Upper lobe of left lung (tissue), 6 donors: ENCODE data around the gene IVD. TPM values are rescaled to one million over a fixed set of nuclear protein-coding genes. Genes with fewer than 3 reads are reported as not detected.

Experiments
- ATAC-seq, 2 donors: fragments of 200-7000 bp; cut with Tn5 transposase; one replicate each; pipeline ENCODE4 v1.9.1; 2022; ENCODE audit warnings: mild to moderate bottlenecking in 2 of 2, moderate library complexity in 2 of 2; ENCODE audit not compliant: low FRiP score in 2 of 2
- DNase-seq, 2 donors: peaks; one replicate each; pipeline ENCODE4 v3.0.0-alpha.2; 2019 to 2020
- H3K27ac ChIP-seq, 4 donors: fragments of 200-600 bp; sonication (generic); one replicate each; pipeline ENCODE4 v1.5.1; 2016 to 2019
- H3K27me3 ChIP-seq, 4 donors: fragments of 200-600 bp; sonication (generic); one replicate each; pipeline ENCODE4 v1.5.1; 2017 to 2019
- H3K36me3 ChIP-seq, 4 donors: fragments of 200-600 bp; sonication (generic); one replicate each; pipeline ENCODE4 v1.5.1; 2016 to 2019
- H3K4me1 ChIP-seq, 4 donors: fragments of 200-600 bp; sonication (generic); one replicate each; pipeline ENCODE4 v1.5.1; 2018 to 2019
- H3K4me3 ChIP-seq, 4 donors: fragments of 200-600 bp; sonication (generic); one replicate each; pipeline ENCODE4 v1.5.1; 2017 to 2019; ENCODE audit warnings: mild to moderate bottlenecking in 2 of 4, moderate library complexity in 1 of 4
- H3K9me3 ChIP-seq, 4 donors: fragments of 200-600 bp; sonication (generic); one replicate each; pipeline ENCODE4 v1.5.1; 2018 to 2019
- CTCF ChIP-seq, 6 experiments: fragments of 450-650 bp in 4 of 6; fragments of 200-600 bp in 2 of 6; sonication (generic) in 2 of 6; IDR thresholded peaks; one replicate each; pipeline ENCODE4 v1.5.1; 2016 to 2019; ENCODE audit warnings: antibody characterized with exemption in 6 of 6
- EP300 ChIP-seq, 4 donors: sonication (generic); formaldehyde crosslinking; IDR thresholded peaks; one replicate each; pipeline ENCODE4 v1.5.1; 2017; ENCODE audit warnings: antibody characterized with exemption in 4 of 4, control low read depth in 2 of 4
- POLR2A ChIP-seq, 4 donors: fragments of 450-650 bp; IDR thresholded peaks; one replicate each; pipeline ENCODE4 v1.5.1; 2016 to 2017; ENCODE audit warnings: antibody characterized with exemption in 4 of 4, mild to moderate bottlenecking in 2 of 4
- POLR2AphosphoS5 ChIP-seq, 2 donors: sonication (generic); formaldehyde crosslinking; IDR thresholded peaks; one replicate each; pipeline ENCODE4 v1.5.1; 2017; ENCODE audit warnings: antibody characterized with exemption in 2 of 2
- WGBS, 2 donors: methylation state at CpG; one replicate each; pipeline ENCODE4 v1.1.5; 2017 to 2018; 5-methylcytosine and 5-hydroxymethylcytosine counted together
- total RNA-seq, 6 donors: library from RNA; depleted of rRNA in 4 of 6; stranded (reverse); fragments of >200 nt in 4 of 6; gene quantifications; one replicate each; pipeline versions ENCODE4 v1.1.0 to v1.2.1, GENCODE V29; 2016 to 2021
- donor health status: DM: no; HTN: no; CAD: no; lungs with moderate emphysema.
- donor health status: DM: no; HTN: yes; CAD: no; lungs with severe emphysema.

The IVD gene
- total RNA-seq, 6 donors from 2014 or later, result 68.1 to 112 (median 94.5) TPM

- Histone ChIP-seq H3K27me3 (no peaks in the 10 kb centered on the region), H3K27ac (no peak overlapping the region), H3K4me3 (no peak overlapping the region), H3K9me3 (no peaks in the 10 kb centered on the region), H3K4me1 (peaks cover 14 to 24% (median 20%) of the 10 kb centered on the region in 4 donors), H3K36me3 (no peaks in the 10 kb centered on the region)
- ATAC-seq (no peak), DNase-seq (peak in 1 of 2 donors; percentile 52)
- WGBS, 2 donors, result 91 to 100% methylated on average over 2 to 13 of the region's 13 CpGs
- TF ChIP-seq CTCF (IDR thresholded peaks at IDR 0.05) (no peak), EP300 (IDR thresholded peaks at IDR 0.05) (no peak), POLR2A (IDR thresholded peaks at IDR 0.05) (no peak), POLR2AphosphoS5 (IDR thresholded peaks at IDR 0.05) (no peak)
Measured at GRCh38 chr15:40369971-40370370, 35.6 kb upstream of the IVD start.

GRCh38 chr15:40372981-40373380, 32.6 kb upstream of the IVD start:
- Histone ChIP-seq H3K36me3 (no peaks in the 10 kb centered on the region), H3K4me1 (peaks cover 6 to 21% (median 10%) of the 10 kb centered on the region in 4 donors), H3K27me3 (no peaks in the 10 kb centered on the region), H3K9me3 (no peaks in the 10 kb centered on the region), H3K27ac (no peak overlapping the region), H3K4me3 (no peak overlapping the region)
- DNase-seq (peak in 1 of 2 donors; percentile 22), ATAC-seq (no peak)
- WGBS, 2 donors, result 26 to 48% methylated on average over 2 of the region's 2 CpGs
- no peak for TF ChIP-seq EP300 (IDR thresholded peaks at IDR 0.05)
- no peak for TF ChIP-seq POLR2AphosphoS5 (IDR thresholded peaks at IDR 0.05)
- TF ChIP-seq CTCF (IDR thresholded peaks at IDR 0.05), result no peak
- TF ChIP-seq POLR2A (IDR thresholded peaks at IDR 0.05), result no peak

GRCh38 chr15:40377606-40378005, 28.0 kb upstream of the IVD start:
- WGBS, 2 donors, result 72 to 84% methylated on average over 3 of the region's 3 CpGs
- TF ChIP-seq CTCF (IDR thresholded peaks at IDR 0.05) (no peak), EP300 (IDR thresholded peaks at IDR 0.05) (no peak), POLR2AphosphoS5 (IDR thresholded peaks at IDR 0.05) (no peak), POLR2A (IDR thresholded peaks at IDR 0.05) (no peak)
- Histone ChIP-seq H3K4me1 (peaks cover 11 to 35% (median 17%) of the 10 kb centered on the region in 4 donors), H3K9me3 (no peaks in the 10 kb centered on the region), H3K36me3 (no peaks in the 10 kb centered on the region), H3K27ac (no peak overlapping the region), H3K4me3 (no peak overlapping the region), H3K27me3 (no peaks in the 10 kb centered on the region)
- ATAC-seq (no peak), DNase-seq (no peak)

GRCh38 chr15:40379374-40379773, 26.2 kb upstream of the IVD start:
- ATAC-seq (no peak), DNase-seq (no peak)
- Histone ChIP-seq H3K9me3 (no peaks in the 10 kb centered on the region), H3K4me3 (no peak overlapping the region), H3K27ac (peak overlapping the region in 1 of 4 donors; percentile 63), H3K4me1 (peaks cover 18 to 35% (median 29%) of the 10 kb centered on the region in 4 donors), H3K27me3 (no peaks in the 10 kb centered on the region), H3K36me3 (no peaks in the 10 kb centered on the region)
- 85 to 89% methylated on average over 4 of the region's 4 CpGs for WGBS, 2 donors
- TF ChIP-seq EP300 (IDR thresholded peaks at IDR 0.05) (no peak), POLR2A (IDR thresholded peaks at IDR 0.05) (no peak), CTCF (IDR thresholded peaks at IDR 0.05) (no peak), POLR2AphosphoS5 (IDR thresholded peaks at IDR 0.05) (no peak)

- Histone ChIP-seq H3K27me3 (no peaks in the 10 kb centered on the region), H3K36me3 (no peaks in the 10 kb centered on the region), H3K9me3 (no peaks in the 10 kb centered on the region), H3K4me3 (no peak overlapping the region), H3K27ac (peak overlapping the region; percentile 33 to 64 (median 52)), H3K4me1 (peaks cover 18 to 35% (median 29%) of the 10 kb centered on the region in 4 donors)
- ATAC-seq (peak; percentile 63 to 72), DNase-seq (peak in 1 of 2 donors; percentile 95)
- TF ChIP-seq POLR2AphosphoS5 (IDR thresholded peaks at IDR 0.05), result peak; percentile 42 to 54
- peak in 1 of 4 donors; percentile 77 for TF ChIP-seq EP300 (IDR thresholded peaks at IDR 0.05)
- no peak for TF ChIP-seq CTCF (IDR thresholded peaks at IDR 0.05)
- WGBS, 2 donors, result 10 to 16% methylated on average over 4 of the region's 4 CpGs
Measured at GRCh38 chr15:40379853-40380252, 25.7 kb upstream of the IVD start.
